HG02973 (cell line): ENCODE results near the gene HIP1.
"Not testable (repeated sequence)": the region's sequence is repeated elsewhere in the genome, so short reads cannot be mapped to it uniquely, and the experiment has no call there.

Experiments
- ATAC-seq: cut with Tn5 transposase; IDR thresholded peaks from one replicate; pipeline ENCODE4 v1.9.1; 2021; ENCODE audit warnings: moderate library complexity; ENCODE audit not compliant: unreplicated experiment

HIP1 gene

GRCh38 chr7:75617634-75618234, 121.0 kb downstream of the HIP1 start:
- no peak for ATAC-seq

GRCh38 chr7:75616421-75617167, 122.1 kb downstream of the HIP1 start:
- no peak for ATAC-seq

DNA sequence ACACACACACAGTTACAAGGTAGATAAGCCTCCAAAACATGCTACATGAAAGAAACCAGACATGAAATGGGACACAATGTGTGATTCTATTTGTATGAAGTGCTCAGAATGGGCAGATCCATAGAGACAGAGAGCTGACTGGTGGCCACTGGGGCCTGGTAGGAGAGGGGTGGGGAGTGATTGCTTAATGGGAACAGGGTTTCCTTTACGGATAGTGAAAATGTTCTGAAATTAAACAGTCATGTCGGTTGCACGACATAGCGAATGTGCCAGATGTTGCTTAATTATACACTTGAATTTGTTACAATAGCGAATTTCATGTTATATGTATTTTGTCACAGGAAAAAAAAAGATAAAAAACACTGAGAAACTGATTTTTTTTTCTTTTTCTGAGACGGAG, 124.3 kb downstream of the HIP1 start:
- ATAC-seq: no peak

- ATAC-seq: no peak
These were observed 125.4 kb downstream of the HIP1 start for GRCh38 chr7:75613351-75613750.

- ATAC-seq: no peak
These were observed 127.1 kb downstream of the HIP1 start for GRCh38 chr7:75611557-75612178.

DNA sequence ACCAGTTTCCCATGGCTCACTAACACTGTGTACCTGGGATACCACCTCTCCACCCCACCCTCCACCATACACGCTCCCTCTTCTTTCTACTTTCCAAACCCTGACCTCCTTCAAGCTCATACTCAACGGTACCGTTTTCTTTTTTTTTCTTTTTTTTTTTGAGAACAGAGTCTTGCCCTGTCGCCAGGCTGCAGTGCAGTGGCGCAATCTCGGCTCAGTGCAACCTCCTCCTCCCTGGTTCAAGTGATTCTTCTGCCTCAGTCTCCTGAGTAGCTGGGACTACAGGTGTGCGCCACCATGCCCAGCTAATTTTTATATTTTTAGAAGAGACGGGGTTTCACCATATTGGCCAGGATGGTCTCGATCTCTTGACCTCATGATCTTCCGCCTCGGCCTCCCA, 129.3 kb downstream of the HIP1 start:
- ATAC-seq: not testable (repeated sequence)

DNA sequence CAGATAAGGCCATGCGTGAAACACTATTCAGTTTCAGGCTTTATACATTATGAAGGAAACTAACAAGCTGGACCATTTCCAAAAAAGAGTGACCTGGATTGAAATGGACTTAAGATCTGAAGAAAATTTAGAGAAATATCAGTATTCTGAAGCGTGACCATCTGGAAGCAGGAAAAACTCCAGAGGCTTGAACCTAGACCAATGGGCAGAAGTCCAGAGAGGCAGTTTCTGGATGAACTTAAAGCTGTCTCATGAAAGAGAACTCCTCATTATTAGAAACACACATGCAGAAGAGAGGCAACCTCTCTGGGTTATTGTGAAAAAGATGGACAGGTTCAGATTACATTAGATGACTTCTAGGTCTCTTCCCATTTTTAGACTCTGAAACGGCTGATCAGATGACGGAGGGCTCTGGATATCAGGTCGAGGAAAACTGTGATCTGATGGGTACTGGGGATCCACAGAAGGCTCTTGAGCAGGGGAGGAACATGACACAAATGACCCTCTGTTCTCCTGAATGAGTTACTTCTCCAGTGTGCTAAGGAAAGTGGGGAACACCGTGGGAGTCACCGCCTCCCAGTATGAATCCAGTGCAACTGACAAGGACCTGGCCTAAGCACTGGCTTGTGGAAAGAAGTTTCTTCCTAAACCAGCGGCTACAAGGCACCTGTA, 130.2 kb downstream of the HIP1 start:
- ATAC-seq: no peak

GRCh38 chr7:75604408-75604807, 134.3 kb downstream of the HIP1 start:
- no peak for ATAC-seq

DNA sequence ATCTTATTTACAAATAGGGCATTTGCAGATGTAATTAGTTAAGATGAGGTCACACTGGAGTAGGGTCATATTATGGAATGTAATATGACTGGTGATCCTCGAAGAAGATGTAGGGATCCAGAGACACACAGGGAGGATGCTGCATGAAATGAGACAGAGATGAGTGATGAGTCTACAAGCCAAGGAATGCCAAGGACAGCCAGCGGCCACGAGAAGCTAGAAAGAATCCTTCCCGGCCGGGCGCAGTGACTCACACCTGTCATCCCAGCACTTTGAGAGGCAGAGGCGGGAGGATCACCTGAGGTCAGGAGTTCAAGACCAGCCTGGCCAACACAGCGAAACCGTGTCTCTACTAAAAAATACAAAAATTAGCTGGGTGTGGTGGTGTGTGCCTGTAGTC, 135.9 kb downstream of the HIP1 start:
- not testable (repeated sequence) for ATAC-seq

- ATAC-seq: no peak
These were observed 137.2 kb downstream of the HIP1 start for GRCh38 chr7:75601539-75601938.

DNA sequence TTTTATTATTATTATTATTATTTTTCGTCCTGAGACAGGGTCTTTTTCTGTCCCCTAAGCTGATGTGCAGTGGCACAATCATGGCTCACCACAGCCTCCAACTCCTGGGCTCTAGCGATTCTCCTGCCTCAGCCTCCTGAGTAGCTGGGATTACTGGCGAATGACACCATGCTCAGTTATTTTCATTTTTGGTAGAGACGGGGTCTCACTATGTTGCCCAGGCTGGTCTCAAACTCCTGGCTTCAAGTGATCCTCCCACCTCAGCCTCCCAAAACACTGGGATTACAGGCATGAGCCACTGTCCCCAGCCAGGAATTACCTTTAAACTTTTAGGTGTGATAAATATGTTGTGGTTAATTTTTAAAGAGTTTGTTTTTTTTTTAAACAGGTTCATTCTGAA, 138.0 kb downstream of the HIP1 start:
- ATAC-seq: not testable (repeated sequence)

- no peak for ATAC-seq
These were observed 139.4 kb downstream of the HIP1 start for GRCh38 chr7:75599244-75599781.

DNA sequence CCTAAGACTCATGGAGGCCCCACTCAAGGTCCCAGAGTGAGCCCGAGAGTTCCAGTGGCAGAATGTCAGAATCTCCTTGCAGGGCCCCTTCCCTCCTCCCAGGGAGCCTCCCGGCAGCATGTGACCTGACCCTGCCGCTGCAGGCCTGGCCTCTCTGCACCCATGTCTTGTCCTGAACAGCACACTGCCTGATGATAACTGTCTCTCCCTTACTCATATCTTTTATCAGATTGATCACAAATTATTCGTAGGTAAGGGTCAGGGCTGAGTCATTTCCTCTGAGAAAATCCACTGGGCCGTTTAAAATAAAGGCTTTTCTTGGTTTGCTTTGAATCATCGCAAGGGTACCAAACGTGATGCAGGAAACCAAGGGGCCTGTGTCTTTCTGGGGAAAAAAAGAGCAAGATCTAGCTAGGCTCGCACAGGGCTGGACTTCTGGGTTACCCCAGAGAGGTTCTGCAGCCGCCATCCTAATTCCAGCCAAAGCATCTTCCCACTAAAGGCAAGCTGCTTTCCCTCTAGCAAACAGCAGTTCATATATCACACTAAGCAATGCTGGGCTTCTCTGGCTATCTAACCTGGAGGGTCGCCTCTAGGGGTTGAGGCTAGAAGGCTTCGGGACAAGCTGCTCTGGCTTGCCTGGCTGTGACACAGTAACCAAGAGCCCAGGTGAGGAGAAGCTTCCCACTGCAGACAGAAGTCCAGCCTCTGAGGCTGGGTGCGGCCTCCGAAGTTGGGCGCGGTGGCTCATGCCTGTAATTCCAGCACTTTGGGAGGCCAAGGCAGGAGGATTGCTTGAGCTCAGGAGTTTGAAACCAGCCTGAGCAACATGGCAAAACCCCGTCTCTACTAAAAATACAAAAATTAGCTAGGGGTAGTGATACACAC, 141.8 kb downstream of the HIP1 start:
- ATAC-seq: no peak

- ATAC-seq: no peak
These were observed 143.0 kb downstream of the HIP1 start for GRCh38 chr7:75595766-75596165.

GRCh38 chr7:75593500-75594184, 145.1 kb downstream of the HIP1 start:
- not testable (repeated sequence) for ATAC-seq

DNA sequence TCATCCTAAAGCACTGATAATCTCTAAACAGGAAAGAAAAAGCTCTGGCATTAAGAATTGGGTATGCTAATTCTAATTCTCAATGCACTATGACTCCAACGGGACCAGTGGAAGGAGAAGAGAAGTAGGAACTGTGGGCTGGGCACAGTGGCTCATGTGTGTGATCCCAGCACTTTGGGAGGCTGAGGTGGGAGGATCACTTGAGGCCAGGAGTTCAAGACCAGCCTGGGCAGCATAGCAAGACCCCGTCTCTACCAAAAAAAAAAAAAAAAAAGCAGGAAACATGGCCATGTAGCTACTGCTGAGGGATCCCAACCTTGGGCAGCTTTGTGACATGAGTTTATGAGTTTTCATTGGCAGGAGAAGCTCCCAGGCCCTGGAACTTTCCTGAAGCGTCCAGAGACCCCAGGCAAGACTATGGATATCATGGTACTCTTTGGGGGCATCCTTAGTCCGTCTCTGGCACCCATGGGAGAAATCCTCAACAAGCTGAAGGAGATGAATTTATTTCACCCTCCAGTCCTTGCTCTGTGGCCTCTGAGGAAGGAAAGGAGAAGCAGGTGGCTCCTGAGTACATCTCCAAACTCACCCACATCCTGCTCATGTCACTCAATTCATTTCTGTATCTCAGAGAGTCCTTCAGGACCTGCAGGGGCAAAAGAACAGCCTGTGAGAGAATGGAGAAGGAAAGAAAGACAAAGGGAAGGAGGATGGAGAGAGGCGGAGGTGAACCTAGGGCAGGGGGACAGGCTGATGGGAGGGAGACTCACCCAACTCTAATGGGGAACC, 147.1 kb downstream of the HIP1 start:
- no peak for ATAC-seq

DNA sequence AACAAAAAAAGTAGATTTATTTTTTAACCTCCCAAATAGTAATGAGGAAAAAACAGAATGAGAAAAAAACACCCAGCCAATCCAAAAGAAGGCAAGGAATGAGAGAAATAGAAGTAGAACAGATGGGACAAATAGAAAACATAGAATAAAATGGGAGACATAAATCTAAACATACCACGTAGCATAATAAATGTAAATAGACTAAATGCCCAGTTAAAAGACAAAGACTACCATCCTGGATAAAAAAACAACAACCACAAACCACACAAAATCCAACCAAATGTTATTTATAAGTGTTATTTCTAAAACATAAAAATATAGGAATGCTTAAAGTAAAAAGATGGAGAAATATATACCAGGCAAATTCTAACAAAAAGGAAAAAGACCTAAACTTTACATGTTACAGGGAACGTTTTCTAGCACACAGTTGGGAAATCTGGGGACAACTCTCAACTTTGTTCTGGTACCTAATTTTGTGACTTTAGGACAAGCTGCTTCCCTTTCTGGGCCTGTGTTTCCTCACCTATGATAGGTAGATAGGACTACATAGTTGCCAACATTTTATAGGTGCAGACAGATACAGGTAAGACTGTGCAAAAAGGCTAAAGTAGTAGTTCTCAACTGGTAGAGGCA, 148.3 kb downstream of the HIP1 start:
- ATAC-seq: no peak

DNA sequence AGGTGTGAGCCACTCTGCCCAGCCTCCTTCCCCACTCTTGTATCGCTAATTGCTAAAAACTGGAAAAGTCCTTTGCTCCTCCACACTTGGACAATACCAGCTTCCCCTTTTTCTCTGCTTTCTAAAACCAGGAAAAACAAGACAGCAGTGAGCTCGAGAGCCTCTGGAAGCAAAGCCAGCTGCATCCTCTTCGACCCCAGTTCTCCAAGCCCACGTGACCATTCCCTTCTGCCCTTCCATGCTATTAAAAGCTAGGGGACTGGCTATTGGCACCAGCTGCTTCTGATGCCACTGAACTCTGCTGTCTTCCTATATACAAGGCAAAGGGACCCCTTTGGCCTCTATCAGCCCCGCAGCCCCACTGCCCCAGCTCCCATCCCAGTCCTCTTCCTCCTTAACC, 154.4 kb downstream of the HIP1 start:
- no peak for ATAC-seq

DNA sequence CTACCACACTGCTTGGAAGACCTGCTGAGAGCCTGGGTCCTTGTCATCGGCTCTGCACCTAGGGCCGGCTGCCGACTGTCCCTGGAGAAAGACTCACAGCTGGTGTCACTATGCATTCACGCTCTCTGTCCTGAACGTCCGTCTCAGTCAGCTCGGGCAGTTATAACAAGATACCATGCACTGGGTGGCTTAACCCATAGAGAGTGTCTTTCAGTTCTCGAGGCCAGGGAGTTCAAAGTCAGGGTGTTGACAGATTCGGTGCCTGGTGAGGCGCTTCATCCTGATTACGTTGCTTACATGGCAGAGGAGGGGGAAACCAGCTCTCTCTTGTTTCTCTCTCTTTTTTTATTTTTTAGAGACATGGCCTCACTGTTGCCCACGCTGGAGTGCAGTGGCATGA, 155.5 kb downstream of the HIP1 start:
- no peak for ATAC-seq
